Measurements from ENCODE around the gene MRPL39. TPM values are rescaled to one million over a fixed set of nuclear protein-coding genes. Genes with fewer than 3 reads are reported as not detected.

The MRPL39 gene
- total RNA-seq, 1 donor from 2014 or later = 16.9 TPM

GRCh38 chr21:25535849-25536248 lies 71.4 kb downstream of the MRPL39 start:
- H3K36me3 ChIP-seq = no peaks in the 10 kb centered on the region
- H3K27ac ChIP-seq = no peak overlapping the region
- no peak overlapping the region for H3K4me3 ChIP-seq
- intact Hi-C loops (cut with DNase I) = no loop called here
- ATAC-seq = no peak
- no peak for TF ChIP-seq CTCF (IDR thresholded peaks at IDR 0.05)
- no peaks in the 10 kb centered on the region for H3K27me3 ChIP-seq (ENCODE audit: low read depth)
- H3K4me1 ChIP-seq = no peaks in the 10 kb centered on the region
- DNase-seq = no peak
- peaks cover 16% of the 10 kb centered on the region for H3K9me3 ChIP-seq

Other genes starting within 250 kb of the MRPL39 start
- gene JAM2, start 31.8 kb upstream of the MRPL39 start, total RNA-seq = 36.2 TPM
- 75.8 TPM for gene ATP5PF, start 127.4 kb upstream of the MRPL39 start, total RNA-seq
- gene GABPA, start 127.5 kb upstream of the MRPL39 start, total RNA-seq = 29.3 TPM